HG03521 (cell line): ENCODE data around the gene TRIM49.
"Not testable (repeated sequence)": the region's sequence is repeated elsewhere in the genome, so short reads cannot be mapped to it uniquely, and the experiment has no call there.

Experiments used
- ATAC-seq: cut with Tn5 transposase; IDR thresholded peaks from one replicate; pipeline ENCODE4 v1.9.1; 2021; ENCODE audit warnings: mild to moderate bottlenecking, moderate library complexity; ENCODE audit not compliant: unreplicated experiment

The TRIM49 gene

GRCh38 chr11:89808475-89808874, at the start of gene TRIM49:
Gene TRIM49 (minus strand): TSS chr11:89808575. CDS start chr11:89804469, 4,106 bp downstream.
- ATAC-seq: not testable (repeated sequence)

- not testable (repeated sequence) for ATAC-seq
Measured at GRCh38 chr11:89826694-89827093, 18.3 kb upstream of the TRIM49 start.

GRCh38 chr11:89820008-89820407, 11.6 kb upstream of the TRIM49 start:
- ATAC-seq: not testable (repeated sequence)

- ATAC-seq: not testable (repeated sequence)
Measured at GRCh38 chr11:89813535-89813934, 5.2 kb upstream of the TRIM49 start.

- ATAC-seq: not testable (repeated sequence)
Measured at GRCh38 chr11:89787506-89788063, 20.8 kb downstream of the TRIM49 start.

GRCh38 chr11:89785726-89786125, 22.6 kb downstream of the TRIM49 start:
- ATAC-seq: not testable (repeated sequence)

GRCh38 chr11:89750822-89751221, 57.6 kb downstream of the TRIM49 start:
- ATAC-seq: not testable (repeated sequence)
